OCI-LY1 (cell line): Measurements from ENCODE around the gene RERE.

Experiments
- CTCF ChIP-seq: fragments of 200-600 bp; sonication (generic), shearing (Covaris generic); IDR thresholded peaks from 2 replicates; pipeline ENCODE4 v1.5.1; 2017; ENCODE audit warnings: mild to moderate bottlenecking, antibody characterized with exemption, low read length, moderate library complexity, mixed read lengths
- EZH2 ChIP-seq: fragments of 200-600 bp; sonication (generic), shearing (Covaris generic); IDR thresholded peaks from 2 replicates; pipeline ENCODE4 v1.8.0; 2017; ENCODE audit warnings: borderline replicate concordance, mixed run types, mild to moderate bottlenecking, antibody characterized with exemption, low read length, moderate library complexity, mixed read lengths

GRCh38 chr1:8681911-8682310, 135.5 kb downstream of the RERE start:
- TF ChIP-seq CTCF (no peak), EZH2 (no peak)
